GM12873 (cell line): ENCODE results near the gene CPNE9.

Experiments
- CTCF ChIP-seq: IDR thresholded peaks from 2 replicates; pipeline ENCODE4 v1.5.1; 2012; ENCODE audit warnings: low read depth, mild to moderate bottlenecking, moderate library complexity, low read length, control low read depth; ENCODE audit not compliant: insufficient read depth; ENCODE audit errors: missing control alignments

Gene CPNE9

GRCh38 chr3:9703736-9704346, at the start of gene CPNE9:
Gene CPNE9 (plus strand): TSS chr3:9703833. CDS start chr3:9703997, 164 bp downstream.
- TF ChIP-seq CTCF, result no peak

GRCh38 chr3:9659849-9660248, 43.8 kb upstream of the CPNE9 start:
- no peak for TF ChIP-seq CTCF

GRCh38 chr3:9660972-9661371, 42.7 kb upstream of the CPNE9 start:
- TF ChIP-seq CTCF, result no peak

GRCh38 chr3:9664119-9664751, 39.4 kb upstream of the CPNE9 start:
- TF ChIP-seq CTCF, result no peak

GRCh38 chr3:9666704-9667445, 36.8 kb upstream of the CPNE9 start:
- TF ChIP-seq CTCF, result no peak

- TF ChIP-seq CTCF, result no peak
Measured at GRCh38 chr3:9669277-9669676, 34.4 kb upstream of the CPNE9 start.

GRCh38 chr3:9669720-9670432, 33.8 kb upstream of the CPNE9 start:
- no peak for TF ChIP-seq CTCF
